K562 (cell line): ENCODE results near the gene DPYSL4. TPM values are rescaled to one million over a fixed set of nuclear protein-coding genes. Genes with fewer than 3 reads are reported as not detected.

Experiments used
- ATAC-seq: fragments of 200-7000 bp; cut with Tn5 transposase; 3 replicates; pipeline ENCODE4 v1.9.1; 2020; ENCODE audit warnings: moderate library complexity
- BruUV-seq: library from RNA; stranded (reverse); fragments of 400-500 nt; replicated peaks from 2 replicates; lab custom pipeline; 2021; lab: Mats Ljungman, UMichigan
- CTCF ChIA-PET: fragments of 300-600 bp; formaldehyde crosslinking; extraction: SDS; loops from one replicate; lab custom pipeline; 2021; ENCODE audit warnings: low intra/inter-chr PET ratio; lab: Yijun Ruan, JAX
- POLR2A ChIA-PET: fragments of 300-600, 350-650 bp; sonication (Branson Sonifier 250); formaldehyde crosslinking; extraction: SDS; loops from one replicate; lab custom pipeline; 2021; ENCODE audit warnings: antibody characterized with exemption, inconsistent platforms; lab: Yijun Ruan, JAX
- DNase-seq, 4 experiments: peaks; one replicate each; pipeline versions ENCODE4 v3.0.0 to v3.0.0-alpha.2; 2011 to 2018; ENCODE audit warnings: low spot score in 3 of 4, mixed read lengths in 3 of 4; ENCODE audit errors: extremely low read depth in 1 of 4
- FAIRE-seq: peaks from 2 replicates; lab custom pipeline; 2011; peaks lifted over from hg19 to GRCh38; lab: Jason Lieb, UNC
- H2AFZ ChIP-seq: 2 replicates; pipeline ENCODE4 v1.6.0; 2011; ENCODE audit warnings: low read depth, low read length, control low read depth, inconsistent platforms
- H3K27ac ChIP-seq: fragments of 200-600 bp; 3 replicates; pipeline ENCODE4 v1.8.0; 2011; ENCODE audit warnings: low read depth, mild to moderate bottlenecking, control low read depth, inconsistent platforms, low read length, moderate library complexity, mixed read lengths; ENCODE audit errors: extremely low read depth
- H3K27me3 ChIP-seq, 2 experiments: fragments of 300-600 bp in 1 of 2; 2 replicates in 1 of 2; 3 replicates in 1 of 2; pipeline versions ENCODE4 v1.6.0 to v1.8.0; 2011; ENCODE audit warnings: inconsistent platforms in 2 of 2, low read length in 2 of 2, mild to moderate bottlenecking in 1 of 2, mixed read lengths in 1 of 2, moderate library complexity in 1 of 2; ENCODE audit not compliant: control insufficient read depth in 2 of 2, insufficient read depth in 2 of 2
- H3K36me3 ChIP-seq: fragments of 300-600 bp; 3 replicates; pipeline ENCODE4 v1.8.0; 2011; ENCODE audit warnings: mild to moderate bottlenecking, low read length, inconsistent platforms; ENCODE audit not compliant: control insufficient read depth, insufficient read depth
- H3K4me1 ChIP-seq, 2 experiments: fragments of 200-600 bp in 1 of 2; replicated peaks in 1 of 2; 2 replicates in 1 of 2; 3 replicates in 1 of 2; pipeline versions ENCODE4 v1.5.1 to v1.8.0; 2011; ENCODE audit warnings: inconsistent platforms in 2 of 2, low read length in 2 of 2, mild to moderate bottlenecking in 1 of 2, mixed read lengths in 1 of 2, moderate library complexity in 1 of 2; ENCODE audit not compliant: control insufficient read depth in 2 of 2, insufficient read depth in 2 of 2
- H3K4me2 ChIP-seq: 2 replicates; pipeline ENCODE4 v1.6.1; 2011; ENCODE audit warnings: low read length, control low read depth, inconsistent platforms, mixed read lengths; ENCODE audit not compliant: insufficient read depth
- H3K4me3 ChIP-seq: fragments of 200-600 bp; sonication (generic), shearing (Covaris generic); 2 replicates; pipeline ENCODE4 v1.5.1; 2016; ENCODE audit warnings: control low read depth, inconsistent platforms
- H3K79me2 ChIP-seq: fragments of 200-600 bp; 3 replicates; pipeline ENCODE4 v1.8.0; 2011; ENCODE audit warnings: low read length, inconsistent platforms; ENCODE audit not compliant: control insufficient read depth, insufficient read depth
- H3K9ac ChIP-seq, 2 experiments: 2 replicates each; pipeline versions ENCODE4 v1.6.0 to v1.6.1; 2011; ENCODE audit warnings: low read depth in 2 of 2, low read length in 2 of 2, control low read depth in 1 of 2, inconsistent platforms in 1 of 2, mild to moderate bottlenecking in 1 of 2, mixed read lengths in 1 of 2; ENCODE audit not compliant: insufficient read depth in 1 of 2
- H3K9me1 ChIP-seq: one replicate; pipeline ENCODE4 v1.6.0; 2011; ENCODE audit warnings: inconsistent platforms, mild to moderate bottlenecking, low read length, moderate library complexity; ENCODE audit not compliant: control insufficient read depth, insufficient read depth
- H3K9me3 ChIP-seq: replicated peaks from 2 replicates; pipeline ENCODE4 v1.5.1; 2011; ENCODE audit warnings: low read depth, low read length, inconsistent platforms; ENCODE audit not compliant: control insufficient read depth, insufficient read depth
- H4K20me1 ChIP-seq: replicated peaks from 2 replicates; pipeline ENCODE4 v1.6.1; 2011; ENCODE audit warnings: low read length, inconsistent platforms, mixed read lengths; ENCODE audit not compliant: control insufficient read depth, insufficient read depth
- GATAD2A ChIP-seq: fragments of 450-650 bp; IDR thresholded peaks from 2 replicates; pipeline ENCODE4 v1.6.1; 2017
- KLF10 ChIP-seq: fragments of 250-450 bp; sonication (Bioruptor Pico); IDR thresholded peaks from 2 replicates; pipeline ENCODE4 v1.6.1; 2021; ENCODE audit warnings: matching md5 sums
- NELFE ChIP-seq: IDR thresholded peaks from 2 replicates; pipeline ENCODE4 v1.6.1; 2011; ENCODE audit warnings: mild to moderate bottlenecking; ENCODE audit not compliant: insufficient read depth, insufficient read length
- SIX5 ChIP-seq, 2 experiments: IDR thresholded peaks; 2 replicates each; pipeline ENCODE4 v1.6.1; 2011; ENCODE audit warnings: low read length in 2 of 2, borderline replicate concordance in 1 of 2, low read depth in 1 of 2, mild to moderate bottlenecking in 1 of 2, moderate library complexity in 1 of 2; ENCODE audit not compliant: insufficient read depth in 1 of 2
- YY1 ChIP-seq, 3 experiments: IDR thresholded peaks; 2 replicates each; pipeline ENCODE4 v1.6.1; 2011; ENCODE audit warnings: low read length in 2 of 3, mild to moderate bottlenecking in 2 of 3, moderate library complexity in 2 of 3, borderline replicate concordance in 1 of 3, control low read depth in 1 of 3, low read depth in 1 of 3; ENCODE audit not compliant: insufficient read depth in 3 of 3, insufficient replicate concordance in 2 of 3, control insufficient read depth in 1 of 3, insufficient read length in 1 of 3; ENCODE audit errors: extremely low read depth in 1 of 3
- ZNF174 ChIP-seq: fragments of 250-450 bp; sonication (Bioruptor Pico); IDR thresholded peaks from 2 replicates; pipeline ENCODE4 v1.4.0; 2020; ENCODE audit warnings: mild to moderate bottlenecking
- WGBS: fragments of 100-300 bp; shearing (Covaris generic); methylation state at CpG from one replicate; pipeline ENCODE4 v1.1.6; 2016; ENCODE audit warnings: low coverage, mixed read lengths; ENCODE audit not compliant: insufficient coverage; ENCODE audit errors: missing lambda C conversion rate; 5-methylcytosine and 5-hydroxymethylcytosine counted together
- in situ Hi-C: fragments of 300-500 bp; cut with MboI; formaldehyde crosslinking; loops from 4 replicates; pipeline ENCODE4 v1.15.0; 2018; ENCODE audit warnings: inconsistent platforms, mixed read lengths
- intact Hi-C: fragments of 100-400 bp; cut with micrococcal nuclease; formaldehyde crosslinking; loops from 2 replicates; pipeline ENCODE4 v1.14.2; 2022
- polyA plus RNA-seq, 8 experiments: library from polyadenylated mRNA; depleted of rRNA in 4 of 8; stranded (reverse) in 5 of 8; unstranded in 3 of 8; fragments of >200 nt; fragmentation: Nextera tagmentation in 2 of 8; fragmentation: Illumina TruSeq in 1 of 8; extraction: Ambion mirVana in 2 of 8; extraction: Trizol in 1 of 8; gene quantifications; 2 replicates each; pipeline versions ENCODE4 v1.2.1 to v1.2.3, GENCODE V29; 2011 to 2014; ENCODE audit warnings: inconsistent platforms in 1 of 8, missing spikeins in 1 of 8
- total RNA-seq, 7 experiments: library from RNA; depleted of rRNA in 6 of 7; stranded (reverse); fragments of >200 nt in 6 of 7; fragmentation: Illumina TruSeq in 2 of 7; extraction: Trizol in 2 of 7; gene quantifications; 2 replicates each; pipeline versions ENCODE4 v1.2.1 to v1.2.3, GENCODE V29; 2011 to 2021; ENCODE audit warnings: low replicate concordance in 1 of 7

DPYSL4 gene
- total and polyA plus RNA-seq, 9 of the 15 experiments (the other 6 are each of a cell fraction or from before 2014, with no cell fraction given), result 0.03 TPM; not detected in 8

DNA sequence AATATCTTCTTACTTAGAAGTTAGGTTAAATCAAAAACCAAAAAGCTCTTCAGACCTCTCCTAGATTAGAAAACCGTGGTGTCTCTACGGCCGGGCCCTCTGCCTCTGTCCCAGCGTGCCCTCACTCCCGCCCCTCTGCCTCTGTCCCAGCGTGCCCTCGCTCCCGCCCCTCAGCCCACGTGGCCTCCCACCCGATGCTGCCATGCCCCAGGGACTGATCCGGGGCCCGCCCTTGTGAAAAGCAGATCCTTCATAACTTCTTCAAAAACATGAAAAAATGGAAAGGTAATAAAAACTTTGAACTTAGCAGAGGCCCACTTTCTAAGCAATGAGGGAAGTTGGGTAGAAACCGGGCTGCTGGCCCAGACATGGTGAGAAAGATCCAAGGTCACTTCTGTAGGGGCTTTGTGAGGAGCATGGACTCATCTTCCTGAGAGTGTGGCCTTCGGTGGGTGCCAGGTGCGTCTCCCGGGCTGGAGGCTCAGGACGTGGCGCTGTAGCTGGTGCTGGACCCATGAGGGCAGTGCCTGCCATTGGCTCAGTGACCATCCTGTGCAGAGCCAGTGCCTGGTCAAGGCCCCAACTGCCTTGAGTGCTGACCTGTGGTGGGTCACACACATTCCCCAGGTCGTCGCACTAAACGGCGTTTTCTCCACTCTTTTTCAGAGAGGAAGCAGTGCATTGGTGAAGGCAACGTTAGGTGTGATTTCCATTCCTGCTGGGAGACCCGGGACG lies 4.9 kb upstream of the DPYSL4 start:
- Histone ChIP-seq H3K27ac (no peak overlapping the region), H3K4me1 (peaks cover 0 to 15% of the 10 kb centered on the region in 2 experiments; a peak in 2 of 5 replicates), H3K27me3 (peaks cover 2 to 25% of the 10 kb centered on the region in 2 experiments; a peak in 2 of 5 replicates), H3K9ac (no peak overlapping the region), H3K9me1 (no peaks in the 10 kb centered on the region), H3K4me2 (no peak overlapping the region), H3K36me3 (no peaks in the 10 kb centered on the region), H3K4me3 (no peak overlapping the region), H3K79me2 (no peaks in the 10 kb centered on the region), H4K20me1 (no peaks in the 10 kb centered on the region), H3K9me3 (no peaks in the 10 kb centered on the region), H2AFZ (no peak overlapping the region)
- in situ Hi-C loops, result no loop called here
- intact Hi-C loops, result no loop called here
- BruUV-seq, result no TSS peak
- no peak for TF ChIP-seq NELFE
- no peak for TF ChIP-seq ZNF174 (CRISPR knock-in tag)
- TF ChIP-seq YY1 (IDR thresholded peaks at IDR 0.05; ENCODE audit: borderline replicate concordance in 1 of 3, control insufficient read depth in 1 of 3, extremely low read depth in 1 of 3, insufficient read depth in 3 of 3, insufficient read length in 1 of 3, insufficient replicate concordance in 2 of 3, low read depth in 1 of 3, low read length in 2 of 3), result no peak
- no peak for TF ChIP-seq SIX5 (IDR thresholded peaks at IDR 0.05; ENCODE audit: borderline replicate concordance in 1 of 2, insufficient read depth in 1 of 2, low read depth in 1 of 2, low read length in 2 of 2)
- TF ChIP-seq KLF10, result no peak
- TF ChIP-seq GATAD2A, result no peak
- no peak for ATAC-seq
- no peak for FAIRE-seq
- DNase-seq, result no peak
- ChIA-PET CTCF (no interaction called here), POLR2A (interaction anchor here (0.6 kb wide), 1 partner anchor 198 kb away, joined by 3 read pairs; no protein-coding TSS in a partner anchor)
- WGBS, result 0% methylated on average over 22 of the region's 25 CpGs
